Activated CD8-positive, alpha-beta memory T cell treated with anti-CD3 and anti-CD28 coated beads for 48 hours (primary cell): ENCODE results near the gene TIMMDC1.
"Not testable (repeated sequence)": the region's sequence is repeated elsewhere in the genome, so short reads cannot be mapped to it uniquely, and the experiment has no call there.

Source experiments
- DNase-seq, 3 experiments: peaks; one replicate each; pipeline ENCODE4 v3.0.0-alpha.2; 2020; ENCODE audit warnings: low read depth in 2 of 3, low spot score in 2 of 3

TIMMDC1 gene

GRCh38 chr3:119508172-119508845 lies 10.0 kb downstream of the TIMMDC1 start:
- no peak for DNase-seq

GRCh38 chr3:119510690-119511089 lies 12.3 kb downstream of the TIMMDC1 start:
- DNase-seq = no peak

GRCh38 chr3:119514637-119515036 lies 16.3 kb downstream of the TIMMDC1 start:
- no peak for DNase-seq

- DNase-seq = no peak
Observed at GRCh38 chr3:119517112-119517511, 18.8 kb downstream of the TIMMDC1 start.

- DNase-seq = no peak
Observed at GRCh38 chr3:119518026-119518425, 19.7 kb downstream of the TIMMDC1 start.

GRCh38 chr3:119524931-119525662 lies 26.8 kb downstream of the TIMMDC1 start:
- no peak for DNase-seq

- DNase-seq = no peak
Observed at GRCh38 chr3:119527714-119528113, 29.4 kb downstream of the TIMMDC1 start.

GRCh38 chr3:119529883-119530282 lies 31.5 kb downstream of the TIMMDC1 start:
- no peak for DNase-seq

GRCh38 chr3:119530456-119530855 lies 32.1 kb downstream of the TIMMDC1 start:
- no peak for DNase-seq

- DNase-seq = no peak
Observed at GRCh38 chr3:119531151-119531550, 32.8 kb downstream of the TIMMDC1 start.

- DNase-seq = no peak
Observed at GRCh38 chr3:119534296-119534695, 35.9 kb downstream of the TIMMDC1 start.

- DNase-seq = no peak
Observed at GRCh38 chr3:119536757-119537156, 38.4 kb downstream of the TIMMDC1 start.

GRCh38 chr3:119538772-119539171 lies 40.4 kb downstream of the TIMMDC1 start:
- no peak for DNase-seq

- no peak for DNase-seq
Observed at GRCh38 chr3:119541547-119541946, 43.2 kb downstream of the TIMMDC1 start.

GRCh38 chr3:119542168-119542767 lies 43.9 kb downstream of the TIMMDC1 start:
- no peak for DNase-seq

- DNase-seq = no peak
Observed at GRCh38 chr3:119543147-119543546, 44.8 kb downstream of the TIMMDC1 start.

- no peak for DNase-seq
Observed at GRCh38 chr3:119547227-119547626, 48.9 kb downstream of the TIMMDC1 start.

GRCh38 chr3:119548341-119548740 lies 50.0 kb downstream of the TIMMDC1 start:
- DNase-seq = no peak

GRCh38 chr3:119550192-119550910 lies 52.0 kb downstream of the TIMMDC1 start:
- no peak for DNase-seq

GRCh38 chr3:119551598-119551997 lies 53.3 kb downstream of the TIMMDC1 start:
- DNase-seq = no peak

- DNase-seq = not testable (repeated sequence)
Observed at GRCh38 chr3:119552928-119553327, 54.6 kb downstream of the TIMMDC1 start.
